Measurements from ENCODE around the gene PRDM16. TPM values are rescaled to one million over a fixed set of nuclear protein-coding genes. Genes with fewer than 3 reads are reported as not detected.

The PRDM16 gene
- total RNA-seq, 1 donor from 2014 or later: 5.6 TPM

- TF ChIP-seq CTCF (IDR thresholded peaks at IDR 0.05; ENCODE audit: insufficient read depth, low read length, poor library complexity, severe bottlenecking): no peak
- Histone ChIP-seq H3K36me3 (ENCODE audit: control insufficient read depth, insufficient read depth, low read length) (no peaks in the 10 kb centered on the region), H3K27me3 (ENCODE audit: control insufficient read depth, insufficient read depth, low read length) (peaks cover 11% of the 10 kb centered on the region), H3K4me3 (ENCODE audit: low read depth, low read length) (no peak overlapping the region)
- DNase-seq (ENCODE audit: low read depth): no peak
Observed at GRCh38 chr1:3107201-3107600, 38.2 kb downstream of the PRDM16 start.

- TF ChIP-seq CTCF (IDR thresholded peaks at IDR 0.05; ENCODE audit: insufficient read depth, low read length, poor library complexity, severe bottlenecking): no peak
- DNase-seq (ENCODE audit: low read depth): no peak
- no peak overlapping the region for H3K4me3 ChIP-seq (ENCODE audit: low read depth, low read length)
- H3K36me3 ChIP-seq (ENCODE audit: control insufficient read depth, insufficient read depth, low read length): no peaks in the 10 kb centered on the region
- H3K27me3 ChIP-seq (ENCODE audit: control insufficient read depth, insufficient read depth, low read length): peaks cover 13% of the 10 kb centered on the region
Observed at GRCh38 chr1:3109355-3109754, 40.4 kb downstream of the PRDM16 start.

- DNase-seq (ENCODE audit: low read depth): no peak
- peaks cover 11% of the 10 kb centered on the region for H3K27me3 ChIP-seq (ENCODE audit: control insufficient read depth, insufficient read depth, low read length)
- no peak overlapping the region for H3K4me3 ChIP-seq (ENCODE audit: low read depth, low read length)
- no peak for TF ChIP-seq CTCF (IDR thresholded peaks at IDR 0.05; ENCODE audit: insufficient read depth, low read length, poor library complexity, severe bottlenecking)
- H3K36me3 ChIP-seq (ENCODE audit: control insufficient read depth, insufficient read depth, low read length): no peaks in the 10 kb centered on the region
Observed at GRCh38 chr1:3111348-3112021, 42.5 kb downstream of the PRDM16 start.

GRCh38 chr1:3112526-3112925 lies 43.5 kb downstream of the PRDM16 start:
- DNase-seq (ENCODE audit: low read depth): no peak
- Histone ChIP-seq H3K27me3 (ENCODE audit: control insufficient read depth, insufficient read depth, low read length) (peaks cover 11% of the 10 kb centered on the region), H3K4me3 (ENCODE audit: low read depth, low read length) (no peak overlapping the region), H3K36me3 (ENCODE audit: control insufficient read depth, insufficient read depth, low read length) (no peaks in the 10 kb centered on the region)
- TF ChIP-seq CTCF (IDR thresholded peaks at IDR 0.05; ENCODE audit: insufficient read depth, low read length, poor library complexity, severe bottlenecking): no peak

- no peak for DNase-seq (ENCODE audit: low read depth)
- Histone ChIP-seq H3K4me3 (ENCODE audit: low read depth, low read length) (no peak overlapping the region), H3K27me3 (ENCODE audit: control insufficient read depth, insufficient read depth, low read length) (peaks cover 11% of the 10 kb centered on the region), H3K36me3 (ENCODE audit: control insufficient read depth, insufficient read depth, low read length) (no peaks in the 10 kb centered on the region)
- no peak for TF ChIP-seq CTCF (IDR thresholded peaks at IDR 0.05; ENCODE audit: insufficient read depth, low read length, poor library complexity, severe bottlenecking)
Observed at GRCh38 chr1:3113047-3113740, 44.2 kb downstream of the PRDM16 start.

GRCh38 chr1:3113741-3114056 lies 44.7 kb downstream of the PRDM16 start:
- DNase-seq (ENCODE audit: low read depth): no peak
- no peaks in the 10 kb centered on the region for H3K36me3 ChIP-seq (ENCODE audit: control insufficient read depth, insufficient read depth, low read length)
- TF ChIP-seq CTCF (IDR thresholded peaks at IDR 0.05; ENCODE audit: insufficient read depth, low read length, poor library complexity, severe bottlenecking): no peak
- no peak overlapping the region for H3K4me3 ChIP-seq (ENCODE audit: low read depth, low read length)
- peaks cover 11% of the 10 kb centered on the region for H3K27me3 ChIP-seq (ENCODE audit: control insufficient read depth, insufficient read depth, low read length)

Data from kidney epithelial cell (primary cell).